ENCODE results near the gene VWDE. TPM values are rescaled to one million over a fixed set of nuclear protein-coding genes. Genes with fewer than 3 reads are reported as not detected.

VWDE gene
- total RNA-seq, 1 experiment from 2014 or later = 13.7 TPM

DNA sequence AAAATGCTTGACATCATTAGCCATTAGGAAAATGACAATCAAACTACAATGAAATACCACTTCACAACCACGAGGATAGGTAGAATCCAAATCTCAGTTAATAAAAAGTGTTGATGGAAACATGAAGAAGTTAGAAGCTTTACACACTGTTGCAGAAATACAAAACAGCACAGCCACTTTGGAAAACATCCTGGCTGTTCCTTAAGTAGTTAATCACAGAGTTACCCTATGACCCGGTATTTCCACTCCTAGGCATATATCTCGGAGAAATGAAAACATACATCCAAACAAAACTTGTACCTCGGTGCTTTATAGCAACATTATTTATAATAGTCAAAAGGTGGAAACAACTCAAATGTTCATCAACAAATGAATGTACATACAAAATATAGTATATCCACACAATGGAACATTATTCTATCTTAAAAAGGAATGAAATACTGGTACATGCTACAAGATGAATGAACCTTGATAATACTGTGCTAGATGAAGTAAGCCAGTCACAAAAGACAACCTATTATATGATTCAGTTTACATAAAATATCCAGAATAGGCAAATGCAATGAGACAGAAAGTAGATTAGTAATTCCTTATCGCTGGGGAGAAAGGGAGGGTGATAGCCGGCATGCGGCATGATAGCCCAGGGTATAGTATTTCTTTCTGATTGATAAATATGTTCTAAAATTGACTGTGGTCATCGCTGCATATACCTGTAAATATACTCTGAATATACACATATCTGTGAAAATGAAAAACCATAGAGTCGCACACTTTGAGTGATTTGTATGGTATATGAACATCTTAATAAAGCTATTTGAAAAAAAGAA, 1.9 kb downstream of the VWDE start (continued):
- TF ChIP-seq, protein P1, sequence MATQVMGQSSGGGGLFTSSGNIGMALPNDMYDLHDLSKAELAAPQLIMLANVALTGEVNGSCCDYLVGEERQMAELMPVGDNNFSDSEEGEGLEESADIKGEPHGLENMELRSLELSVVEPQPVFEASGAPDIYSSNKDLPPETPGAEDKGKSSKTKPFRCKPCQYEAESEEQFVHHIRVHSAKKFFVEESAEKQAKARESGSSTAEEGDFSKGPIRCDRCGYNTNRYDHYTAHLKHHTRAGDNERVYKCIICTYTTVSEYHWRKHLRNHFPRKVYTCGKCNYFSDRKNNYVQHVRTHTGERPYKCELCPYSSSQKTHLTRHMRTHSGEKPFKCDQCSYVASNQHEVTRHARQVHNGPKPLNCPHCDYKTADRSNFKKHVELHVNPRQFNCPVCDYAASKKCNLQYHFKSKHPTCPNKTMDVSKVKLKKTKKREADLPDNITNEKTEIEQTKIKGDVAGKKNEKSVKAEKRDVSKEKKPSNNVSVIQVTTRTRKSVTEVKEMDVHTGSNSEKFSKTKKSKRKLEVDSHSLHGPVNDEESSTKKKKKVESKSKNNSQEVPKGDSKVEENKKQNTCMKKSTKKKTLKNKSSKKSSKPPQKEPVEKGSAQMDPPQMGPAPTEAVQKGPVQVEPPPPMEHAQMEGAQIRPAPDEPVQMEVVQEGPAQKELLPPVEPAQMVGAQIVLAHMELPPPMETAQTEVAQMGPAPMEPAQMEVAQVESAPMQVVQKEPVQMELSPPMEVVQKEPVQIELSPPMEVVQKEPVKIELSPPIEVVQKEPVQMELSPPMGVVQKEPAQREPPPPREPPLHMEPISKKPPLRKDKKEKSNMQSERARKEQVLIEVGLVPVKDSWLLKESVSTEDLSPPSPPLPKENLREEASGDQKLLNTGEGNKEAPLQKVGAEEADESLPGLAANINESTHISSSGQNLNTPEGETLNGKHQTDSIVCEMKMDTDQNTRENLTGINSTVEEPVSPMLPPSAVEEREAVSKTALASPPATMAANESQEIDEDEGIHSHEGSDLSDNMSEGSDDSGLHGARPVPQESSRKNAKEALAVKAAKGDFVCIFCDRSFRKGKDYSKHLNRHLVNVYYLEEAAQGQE (IDR thresholded peaks at IDR 0.05; ENCODE audit: low read depth) = no peak
- TF ChIP-seq, protein P2, sequence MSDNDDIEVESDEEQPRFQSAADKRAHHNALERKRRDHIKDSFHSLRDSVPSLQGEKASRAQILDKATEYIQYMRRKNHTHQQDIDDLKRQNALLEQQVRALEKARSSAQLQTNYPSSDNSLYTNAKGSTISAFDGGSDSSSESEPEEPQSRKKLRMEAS (IDR thresholded peaks at IDR 0.05) = no peak
- no peak for TF ChIP-seq CBX3 (IDR thresholded peaks at IDR 0.05; ENCODE audit: low read depth)

DNA sequence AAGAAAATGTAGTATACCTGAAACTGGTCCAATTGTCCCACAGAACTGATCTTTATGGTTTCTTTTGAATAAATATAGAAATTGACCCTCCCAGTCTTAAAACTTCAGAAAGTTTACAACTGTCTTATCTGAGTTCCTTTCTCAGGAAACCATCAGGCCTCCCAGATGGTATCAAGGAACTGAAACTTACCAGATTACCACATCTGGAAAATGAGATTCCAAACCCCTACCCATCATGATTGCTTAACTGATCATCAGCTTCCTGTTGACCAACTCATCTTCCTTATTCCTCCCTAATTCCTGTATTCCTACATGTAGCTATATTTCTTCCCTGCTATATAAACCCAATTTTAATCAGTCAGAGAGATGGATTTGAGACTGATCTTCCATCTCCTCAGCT, 5.5 kb downstream of the VWDE start:
- BruUV-seq (replicated peaks) = no TSS peak
- RAD21 ChIA-PET (ENCODE audit: low non-redundant PET in 1 of 2, low total read pairs in 2 of 2, uncharacterized antibody in 2 of 2, unreplicated experiment in 2 of 2) = no interaction called here
- Histone ChIP-seq H3K9ac (ENCODE audit: low read length) (no peak overlapping the region), H3K36me3 (ENCODE audit: control insufficient read depth in 1 of 2, insufficient read depth in 2 of 2, low read length in 2 of 2) (peaks cover 0 to 5% of the 10 kb centered on the region in 2 experiments; a peak in 1 of 4 replicates), H2AFZ (ENCODE audit: low read depth, low read length, poor library complexity, severe bottlenecking) (no peak overlapping the region), H3K9me3 (ENCODE audit: control insufficient read depth in 1 of 2, insufficient read depth in 1 of 2, low read depth in 1 of 2, low read length in 2 of 2) (peaks cover 6 to 15% of the 10 kb centered on the region in 2 experiments; a peak in 1 of 4 replicates), H3K79me2 (ENCODE audit: insufficient read depth, low read length) (peaks cover 89% of the 10 kb centered on the region), H3K4me2 (ENCODE audit: low read length) (no peak overlapping the region), H4K20me1 (ENCODE audit: insufficient read depth) (no peaks in the 10 kb centered on the region), H3K27ac (ENCODE audit: low read depth, low read length) (no peak overlapping the region), H3K27me3 (ENCODE audit: insufficient read depth, low read length) (no peaks in the 10 kb centered on the region), H3K4me3 (replicated peaks in 1 of 2; ENCODE audit: low read depth in 1 of 2, low read length in 2 of 2) (no peak overlapping the region), H3K4me1 (ENCODE audit: control insufficient read depth in 1 of 2, insufficient read depth in 2 of 2, low read length in 2 of 2) (peaks cover 4 to 5% of the 10 kb centered on the region in 2 experiments; a peak in 3 of 4 replicates), H3K9me2 (ENCODE audit: insufficient read depth) (no peaks in the 10 kb centered on the region)
- TF ChIP-seq RAD21 (IDR thresholded peaks at IDR 0.05; ENCODE audit: low read depth) (no peak), SP1 (IDR thresholded peaks at IDR 0.05; ENCODE audit: low read depth) (no peak), SRF (IDR thresholded peaks at IDR 0.05; ENCODE audit: low read depth) (no peak), ZFX (IDR thresholded peaks at IDR 0.05) (no peak), EZH2 (IDR thresholded peaks at IDR 0.05) (no peak), POLR2AphosphoS5 (IDR thresholded peaks at IDR 0.05; ENCODE audit: low read depth, low read length) (no peak)
- TF ChIP-seq, protein P1 (IDR thresholded peaks at IDR 0.05; ENCODE audit: low read depth) = no peak
- no peak for DNase-seq (ENCODE audit: low read depth, low spot score)
- CTCF ChIA-PET = no interaction called here
- POLR2A ChIA-PET = no interaction called here
- ATAC-seq = no peak
- intact Hi-C loops (cut with micrococcal nuclease) = no loop called here
